ENCODE results near the gene SLF1. TPM values are rescaled to one million over a fixed set of nuclear protein-coding genes. Genes with fewer than 3 reads are reported as not detected.

Gene SLF1
- total and polyA plus RNA-seq, 9 of the 15 experiments (the other 6 are each of a cell fraction or from before 2014, with no cell fraction given) = 9.8 to 31.1 (median 16.3) TPM

GRCh38 chr5:94699562-94699961 is 81.1 kb downstream of the SLF1 start:
- no peak for FAIRE-seq
- POLR2A ChIA-PET = no interaction called here

More at GRCh38 chr5:94699562-94699961, 81.1 kb downstream of the SLF1 start:
- Histone ChIP-seq H4K20me1 (replicated peaks; ENCODE audit: control insufficient read depth, insufficient read depth, low read length) (no peaks in the 10 kb centered on the region), H3K27me3 (ENCODE audit: control insufficient read depth in 2 of 2, insufficient read depth in 2 of 2, low read length in 2 of 2) (no peaks in the 10 kb centered on the region), H3K9ac (ENCODE audit: insufficient read depth in 1 of 2, low read depth in 2 of 2, low read length in 2 of 2) (no peak overlapping the region), H3K4me1 (replicated peaks in 1 of 2; ENCODE audit: control insufficient read depth in 2 of 2, insufficient read depth in 2 of 2, low read length in 2 of 2) (no peaks in the 10 kb centered on the region), H3K79me2 (ENCODE audit: control insufficient read depth, insufficient read depth, low read length) (no peaks in the 10 kb centered on the region), H2AFZ (ENCODE audit: low read depth, low read length) (no peak overlapping the region), H3K36me3 (ENCODE audit: control insufficient read depth, insufficient read depth, low read length) (peaks cover 10% of the 10 kb centered on the region; the same call in 1 of the 3 replicates), H3K9me1 (ENCODE audit: control insufficient read depth, insufficient read depth, low read length) (no peaks in the 10 kb centered on the region), H3K4me2 (ENCODE audit: insufficient read depth, low read length) (no peak overlapping the region), H3K4me3 (no peak overlapping the region), H3K27ac (ENCODE audit: extremely low read depth, low read depth, low read length) (no peak overlapping the region), H3K9me3 (replicated peaks; ENCODE audit: control insufficient read depth, insufficient read depth, low read depth, low read length) (no peaks in the 10 kb centered on the region)
- DNase-seq (ENCODE audit: extremely low read depth in 1 of 4, low spot score in 3 of 4) (no peak), ATAC-seq (no peak)
- BruUV-seq (replicated peaks) = no TSS peak
- WGBS (ENCODE audit: insufficient coverage, low coverage, missing lambda C conversion rate) = 79% methylated on average over 2 of the region's 2 CpGs
- intact Hi-C loops (cut with micrococcal nuclease) (no loop called here), in situ Hi-C loops (cut with MboI) (no loop called here)
- TF ChIP-seq ZFP1 (CRISPR knock-in tag; IDR thresholded peaks at IDR 0.05) (no peak), STAT5B (CRISPR knock-in tag; IDR thresholded peaks at IDR 0.05) (no peak), IRF9 (tag; IDR thresholded peaks at IDR 0.05) (no peak), NCOA6 (IDR thresholded peaks at IDR 0.05) (no peak), USF1 (CRISPR knock-in tag; IDR thresholded peaks at IDR 0.05) (no peak), JUND (IDR thresholded peaks at IDR 0.05; ENCODE audit: borderline replicate concordance, low read depth, low read length) (no peak), JUND (tag; IDR thresholded peaks at IDR 0.05; ENCODE audit: borderline replicate concordance, low read depth, low read length) (no peak), NR2C2 (CRISPR knock-in tag; IDR thresholded peaks at IDR 0.05) (no peak), NR2C2 (tag; IDR thresholded peaks at IDR 0.05) (no peak), E2F5 (CRISPR knock-in tag; IDR thresholded peaks at IDR 0.05) (no peak), DACH1 (IDR thresholded peaks at IDR 0.05; ENCODE audit: partially characterized antibody) (no peak), RUNX1 (IDR thresholded peaks at IDR 0.05; ENCODE audit: low read depth) (no peak), NCOA1 (IDR thresholded peaks at IDR 0.05; ENCODE audit: low read depth) (no peak), VEZF1 (CRISPR knock-in tag; IDR thresholded peaks at IDR 0.05) (no peak), TCF7L2 (IDR thresholded peaks at IDR 0.05; ENCODE audit: low read depth, low read length) (no peak), EP300 (IDR thresholded peaks at IDR 0.05; ENCODE audit: low read length) (no peak), E2F1 (CRISPR knock-in tag; IDR thresholded peaks at IDR 0.05) (no peak), ZNF778 (CRISPR knock-in tag; IDR thresholded peaks at IDR 0.05) (no peak), GATAD2A (IDR thresholded peaks at IDR 0.05) (no peak), SIRT6 (IDR thresholded peaks at IDR 0.05; ENCODE audit: low read depth, low read length) (no peak), ELF2 (CRISPR knock-in tag; IDR thresholded peaks at IDR 0.05) (no peak), RFX7 (CRISPR knock-in tag; IDR thresholded peaks at IDR 0.05) (no peak)
- CTCF ChIA-PET (ENCODE audit: low intra/inter-chr PET ratio) = no interaction called here

Data from K562 (cell line).